Tibial nerve (tissue), 3 donors: ENCODE measurements around the gene ARL5A.

Experiments
- CTCF ChIP-seq, 5 experiments: fragments of 200-600 bp in 3 of 5; fragments of 450-650 bp in 2 of 5; sonication (generic) in 3 of 5; IDR thresholded peaks; one replicate each; pipeline ENCODE4 v1.5.1; 2016 to 2019; ENCODE audit warnings: antibody characterized with exemption in 5 of 5, mild to moderate bottlenecking in 3 of 5, moderate library complexity in 2 of 5
- POLR2A ChIP-seq, 2 donors: fragments of 450-650 bp; IDR thresholded peaks; one replicate each; pipeline ENCODE4 v1.6.1; 2017; ENCODE audit warnings: antibody characterized with exemption in 2 of 2, mild to moderate bottlenecking in 2 of 2, moderate library complexity in 2 of 2

DNA sequence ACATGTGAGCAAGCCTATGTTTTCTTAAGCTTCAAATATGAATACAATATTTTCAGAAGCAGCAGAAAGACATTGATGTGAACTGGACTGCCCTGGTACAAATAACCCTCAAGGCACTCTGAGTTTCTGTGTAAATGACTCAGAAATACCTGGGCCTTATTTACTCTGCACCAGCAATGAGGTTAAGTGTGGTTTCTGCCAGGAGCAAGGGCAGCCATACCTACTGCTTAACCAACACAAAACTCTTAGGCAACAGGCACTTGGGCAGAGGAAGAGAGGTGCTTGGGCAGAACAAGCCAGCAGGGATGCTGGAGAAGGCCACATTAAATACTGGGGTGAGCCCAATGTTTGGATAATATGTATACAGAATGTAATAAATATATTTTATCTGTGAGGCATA lies 29.4 kb upstream of the ARL5A start:
- TF ChIP-seq CTCF (IDR thresholded peaks at IDR 0.05) (no peak), POLR2A (IDR thresholded peaks at IDR 0.05) (no peak)
